ENCODE data around the gene CDK18.

The CDK18 gene

GRCh38 chr1:205513774-205514173 lies 9.3 kb downstream of the CDK18 start:
- H3K4me1 ChIP-seq (ENCODE audit: control insufficient read depth in 2 of 2, insufficient read depth in 2 of 2, low read length in 2 of 2), result peaks cover 5% of the 10 kb centered on the region in 2 donors
- H3K4me3 ChIP-seq (ENCODE audit: low read length in 2 of 2), result no peak overlapping the region
- no peaks in the 10 kb centered on the region for H3K9me3 ChIP-seq (ENCODE audit: control insufficient read depth in 2 of 2, low read length in 2 of 2)
- no peaks in the 10 kb centered on the region for H3K36me3 ChIP-seq (ENCODE audit: control insufficient read depth in 2 of 2, insufficient read depth in 2 of 2, low read length in 2 of 2)
- no peak overlapping the region for H3K27ac ChIP-seq (ENCODE audit: low read depth in 2 of 2, low read length in 2 of 2)
- no peak overlapping the region for H3K9ac ChIP-seq (ENCODE audit: low read depth in 1 of 2, low read length in 2 of 2)
- H3K27me3 ChIP-seq (ENCODE audit: control insufficient read depth in 2 of 2, insufficient read depth in 2 of 2, low read length in 2 of 2), result no peaks in the 10 kb centered on the region

- Histone ChIP-seq H3K27me3 (ENCODE audit: control insufficient read depth in 2 of 2, insufficient read depth in 2 of 2, low read length in 2 of 2) (no peaks in the 10 kb centered on the region), H3K9me3 (ENCODE audit: control insufficient read depth in 2 of 2, low read length in 2 of 2) (no peaks in the 10 kb centered on the region), H3K36me3 (ENCODE audit: control insufficient read depth in 2 of 2, insufficient read depth in 2 of 2, low read length in 2 of 2) (no peaks in the 10 kb centered on the region), H3K9ac (ENCODE audit: low read depth in 1 of 2, low read length in 2 of 2) (no peak overlapping the region), H3K4me1 (ENCODE audit: control insufficient read depth in 2 of 2, insufficient read depth in 2 of 2, low read length in 2 of 2) (peaks cover 11 to 12% of the 10 kb centered on the region in 2 donors), H3K27ac (ENCODE audit: low read depth in 2 of 2, low read length in 2 of 2) (no peak overlapping the region), H3K4me3 (ENCODE audit: low read length in 2 of 2) (no peak overlapping the region)
Measured at GRCh38 chr1:205514211-205515142, 10.0 kb downstream of the CDK18 start.

GRCh38 chr1:205515781-205516253 lies 11.3 kb downstream of the CDK18 start:
- H3K9ac ChIP-seq (ENCODE audit: low read depth in 1 of 2, low read length in 2 of 2), result no peak overlapping the region
- H3K27ac ChIP-seq (ENCODE audit: low read depth in 2 of 2, low read length in 2 of 2), result peak overlapping the region in 1 of 2 donors; percentile 27
- H3K36me3 ChIP-seq (ENCODE audit: control insufficient read depth in 2 of 2, insufficient read depth in 2 of 2, low read length in 2 of 2), result no peaks in the 10 kb centered on the region
- no peaks in the 10 kb centered on the region for H3K9me3 ChIP-seq (ENCODE audit: control insufficient read depth in 2 of 2, low read length in 2 of 2)
- H3K4me1 ChIP-seq (ENCODE audit: control insufficient read depth in 2 of 2, insufficient read depth in 2 of 2, low read length in 2 of 2), result peaks cover 18% of the 10 kb centered on the region in 2 donors
- H3K27me3 ChIP-seq (ENCODE audit: control insufficient read depth in 2 of 2, insufficient read depth in 2 of 2, low read length in 2 of 2), result no peaks in the 10 kb centered on the region
- H3K4me3 ChIP-seq (ENCODE audit: low read length in 2 of 2), result no peak overlapping the region

- Histone ChIP-seq H3K27me3 (ENCODE audit: control insufficient read depth in 2 of 2, insufficient read depth in 2 of 2, low read length in 2 of 2) (no peaks in the 10 kb centered on the region), H3K36me3 (ENCODE audit: control insufficient read depth in 2 of 2, insufficient read depth in 2 of 2, low read length in 2 of 2) (no peaks in the 10 kb centered on the region), H3K4me3 (ENCODE audit: low read length in 2 of 2) (no peak overlapping the region), H3K9me3 (ENCODE audit: control insufficient read depth in 2 of 2, low read length in 2 of 2) (no peaks in the 10 kb centered on the region), H3K4me1 (ENCODE audit: control insufficient read depth in 2 of 2, insufficient read depth in 2 of 2, low read length in 2 of 2) (peaks cover 18% of the 10 kb centered on the region in 2 donors), H3K27ac (ENCODE audit: low read depth in 2 of 2, low read length in 2 of 2) (peak overlapping the region in 1 of 2 donors; percentile 27), H3K9ac (ENCODE audit: low read depth in 1 of 2, low read length in 2 of 2) (no peak overlapping the region)
Measured at GRCh38 chr1:205516362-205516761, 11.9 kb downstream of the CDK18 start.

- H3K27me3 ChIP-seq (ENCODE audit: control insufficient read depth in 2 of 2, insufficient read depth in 2 of 2, low read length in 2 of 2), result no peaks in the 10 kb centered on the region
- peaks cover 18 to 19% of the 10 kb centered on the region in 2 donors for H3K4me1 ChIP-seq (ENCODE audit: control insufficient read depth in 2 of 2, insufficient read depth in 2 of 2, low read length in 2 of 2)
- H3K27ac ChIP-seq (ENCODE audit: low read depth in 2 of 2, low read length in 2 of 2), result no peak overlapping the region
- no peaks in the 10 kb centered on the region for H3K9me3 ChIP-seq (ENCODE audit: control insufficient read depth in 2 of 2, low read length in 2 of 2)
- H3K4me3 ChIP-seq (ENCODE audit: low read length in 2 of 2), result no peak overlapping the region
- H3K9ac ChIP-seq (ENCODE audit: low read depth in 1 of 2, low read length in 2 of 2), result no peak overlapping the region
- no peaks in the 10 kb centered on the region for H3K36me3 ChIP-seq (ENCODE audit: control insufficient read depth in 2 of 2, insufficient read depth in 2 of 2, low read length in 2 of 2)
Measured at GRCh38 chr1:205517288-205517687, 12.8 kb downstream of the CDK18 start.

- Histone ChIP-seq H3K36me3 (ENCODE audit: control insufficient read depth in 2 of 2, insufficient read depth in 2 of 2, low read length in 2 of 2) (no peaks in the 10 kb centered on the region), H3K27me3 (ENCODE audit: control insufficient read depth in 2 of 2, insufficient read depth in 2 of 2, low read length in 2 of 2) (no peaks in the 10 kb centered on the region), H3K9ac (ENCODE audit: low read depth in 1 of 2, low read length in 2 of 2) (no peak overlapping the region), H3K4me3 (ENCODE audit: low read length in 2 of 2) (no peak overlapping the region), H3K9me3 (ENCODE audit: control insufficient read depth in 2 of 2, low read length in 2 of 2) (no peaks in the 10 kb centered on the region), H3K4me1 (ENCODE audit: control insufficient read depth in 2 of 2, insufficient read depth in 2 of 2, low read length in 2 of 2) (peaks cover 18 to 19% of the 10 kb centered on the region in 2 donors), H3K27ac (ENCODE audit: low read depth in 2 of 2, low read length in 2 of 2) (no peak overlapping the region)
Measured at GRCh38 chr1:205517763-205518162, 13.3 kb downstream of the CDK18 start.

GRCh38 chr1:205518661-205519540 lies 14.4 kb downstream of the CDK18 start:
- H3K36me3 ChIP-seq (ENCODE audit: control insufficient read depth in 2 of 2, insufficient read depth in 2 of 2, low read length in 2 of 2), result no peaks in the 10 kb centered on the region
- H3K9ac ChIP-seq (ENCODE audit: low read depth in 1 of 2, low read length in 2 of 2), result no peak overlapping the region
- H3K9me3 ChIP-seq (ENCODE audit: control insufficient read depth in 2 of 2, low read length in 2 of 2), result no peaks in the 10 kb centered on the region
- H3K4me1 ChIP-seq (ENCODE audit: control insufficient read depth in 2 of 2, insufficient read depth in 2 of 2, low read length in 2 of 2), result peaks cover 18 to 23% of the 10 kb centered on the region in 2 donors
- H3K27me3 ChIP-seq (ENCODE audit: control insufficient read depth in 2 of 2, insufficient read depth in 2 of 2, low read length in 2 of 2), result no peaks in the 10 kb centered on the region
- peak overlapping the region in 1 of 2 donors; percentile 16 for H3K27ac ChIP-seq (ENCODE audit: low read depth in 2 of 2, low read length in 2 of 2)
- H3K4me3 ChIP-seq (ENCODE audit: low read length in 2 of 2), result no peak overlapping the region

GRCh38 chr1:205519541-205520131 lies 15.2 kb downstream of the CDK18 start:
- H3K9me3 ChIP-seq (ENCODE audit: control insufficient read depth in 2 of 2, low read length in 2 of 2), result no peaks in the 10 kb centered on the region
- peak overlapping the region; percentile 2 to 16 for H3K27ac ChIP-seq (ENCODE audit: low read depth in 2 of 2, low read length in 2 of 2)
- no peaks in the 10 kb centered on the region for H3K36me3 ChIP-seq (ENCODE audit: control insufficient read depth in 2 of 2, insufficient read depth in 2 of 2, low read length in 2 of 2)
- no peak overlapping the region for H3K4me3 ChIP-seq (ENCODE audit: low read length in 2 of 2)
- no peak overlapping the region for H3K9ac ChIP-seq (ENCODE audit: low read depth in 1 of 2, low read length in 2 of 2)
- H3K4me1 ChIP-seq (ENCODE audit: control insufficient read depth in 2 of 2, insufficient read depth in 2 of 2, low read length in 2 of 2), result peaks cover 18 to 23% of the 10 kb centered on the region in 2 donors
- H3K27me3 ChIP-seq (ENCODE audit: control insufficient read depth in 2 of 2, insufficient read depth in 2 of 2, low read length in 2 of 2), result no peaks in the 10 kb centered on the region

- no peak overlapping the region for H3K27ac ChIP-seq (ENCODE audit: low read depth in 2 of 2, low read length in 2 of 2)
- no peak overlapping the region for H3K9ac ChIP-seq (ENCODE audit: low read depth in 1 of 2, low read length in 2 of 2)
- H3K4me3 ChIP-seq (ENCODE audit: low read length in 2 of 2), result no peak overlapping the region
- H3K4me1 ChIP-seq (ENCODE audit: control insufficient read depth in 2 of 2, insufficient read depth in 2 of 2, low read length in 2 of 2), result peaks cover 18 to 23% of the 10 kb centered on the region in 2 donors
- H3K27me3 ChIP-seq (ENCODE audit: control insufficient read depth in 2 of 2, insufficient read depth in 2 of 2, low read length in 2 of 2), result no peaks in the 10 kb centered on the region
- peaks cover 0 to 2% of the 10 kb centered on the region in 2 donors for H3K36me3 ChIP-seq (ENCODE audit: control insufficient read depth in 2 of 2, insufficient read depth in 2 of 2, low read length in 2 of 2)
- H3K9me3 ChIP-seq (ENCODE audit: control insufficient read depth in 2 of 2, low read length in 2 of 2), result no peaks in the 10 kb centered on the region
Measured at GRCh38 chr1:205520709-205521108, 16.2 kb downstream of the CDK18 start.
